GM23248 (cell line): ENCODE data around the gene PPP6R3. TPM values are rescaled to one million over a fixed set of nuclear protein-coding genes. Genes with fewer than 3 reads are reported as not detected.

ENCODE experiments used
- DNase-seq: peaks from one replicate; pipeline ENCODE4 v3.0.0-alpha.2; 2015
- H2AFZ ChIP-seq: fragments of 200-600 bp; sonication (generic); 2 replicates; pipeline ENCODE4 v1.6.1; 2016; ENCODE audit warnings: antibody characterized with exemption
- H3F3A ChIP-seq: fragments of 200-600 bp; sonication (generic); 2 replicates; pipeline ENCODE4 v1.6.1; 2016; ENCODE audit warnings: mild to moderate bottlenecking, antibody characterized with exemption, mixed run types; ENCODE audit not compliant: insufficient read depth
- H3K27ac ChIP-seq: fragments of 200-600 bp; sonication (generic); 2 replicates; pipeline ENCODE4 v1.5.1; 2016; ENCODE audit warnings: mild to moderate bottlenecking
- H3K27me3 ChIP-seq: fragments of 200-600 bp; sonication (generic); replicated peaks from 2 replicates; pipeline ENCODE4 v1.6.1; 2016; ENCODE audit warnings: mild to moderate bottlenecking; ENCODE audit not compliant: insufficient read depth
- H3K36me3 ChIP-seq: fragments of 200-600 bp; sonication (generic); 2 replicates; pipeline ENCODE4 v1.6.1; 2016; ENCODE audit warnings: low read depth, mild to moderate bottlenecking
- H3K4me1 ChIP-seq: fragments of 200-600 bp; sonication (generic); 2 replicates; pipeline ENCODE4 v1.6.1; 2016; ENCODE audit warnings: mild to moderate bottlenecking; ENCODE audit not compliant: insufficient read depth
- H3K4me2 ChIP-seq: fragments of 200-600 bp; sonication (generic); one replicate; pipeline ENCODE4 v1.6.1; 2016; ENCODE audit warnings: mild to moderate bottlenecking; ENCODE audit not compliant: unreplicated experiment
- H3K4me3 ChIP-seq: fragments of 200-600 bp; sonication (generic); 2 replicates; pipeline ENCODE4 v1.5.1; 2016; ENCODE audit warnings: mild to moderate bottlenecking
- H3K79me2 ChIP-seq: fragments of 200-600 bp; sonication (generic); 2 replicates; pipeline ENCODE4 v1.6.1; 2016; ENCODE audit warnings: mild to moderate bottlenecking; ENCODE audit not compliant: insufficient read depth
- H3K9ac ChIP-seq: fragments of 200-600 bp; sonication (generic); 2 replicates; pipeline ENCODE4 v1.6.1; 2016; ENCODE audit warnings: mild to moderate bottlenecking
- H3K9me2 ChIP-seq: fragments of 200-600 bp; sonication (generic); 2 replicates; pipeline ENCODE4 v1.6.1; 2016; ENCODE audit warnings: mixed run types, mild to moderate bottlenecking, moderate library complexity; ENCODE audit not compliant: insufficient read depth
- H3K9me3 ChIP-seq: fragments of 200-600 bp; sonication (generic); one replicate; pipeline ENCODE4 v1.6.1; 2017; ENCODE audit warnings: low read depth
- H4K20me1 ChIP-seq: fragments of 200-600 bp; sonication (generic); 2 replicates; pipeline ENCODE4 v1.6.0; 2016; ENCODE audit not compliant: insufficient read depth
- EZH2 ChIP-seq: fragments of 200-600 bp; sonication (generic); IDR thresholded peaks from 2 replicates; pipeline ENCODE4 v1.6.1; 2018; ENCODE audit warnings: antibody characterized with exemption, mild to moderate bottlenecking; ENCODE audit not compliant: insufficient read depth, poor library complexity, severe bottlenecking
- EZH2phosphoT487 ChIP-seq: fragments of 200-600 bp; sonication (generic); IDR thresholded peaks from 2 replicates; pipeline ENCODE4 v1.6.1; 2018; ENCODE audit warnings: antibody characterized with exemption, moderate library complexity, mild to moderate bottlenecking, low read depth; ENCODE audit not compliant: insufficient read depth
- WGBS, 2 experiments: methylation state at CpG; one replicate each; pipeline ENCODE4 v1.1.6; 2015 to 2017; ENCODE audit warnings: low lambda C conversion rate in 2 of 2, low coverage in 1 of 2; ENCODE audit errors: missing lambda C conversion rate in 2 of 2; 5-methylcytosine and 5-hydroxymethylcytosine counted together
- in situ Hi-C: fragments of 300-500 bp; cut with MboI; formaldehyde crosslinking; loops from 2 replicates; pipeline ENCODE4 v1.15.0; 2020
- polyA plus RNA-seq: library from polyadenylated mRNA; unstranded; fragments of >200 nt; fragmentation: Nextera tagmentation; extraction: Ambion mirVana; gene quantifications from 2 replicates; pipeline ENCODE4 v1.2.1, GENCODE V29; 2016
- total RNA-seq: library from RNA; depleted of rRNA; stranded (reverse); fragments of >200 nt; shearing (Covaris generic); gene quantifications from 2 replicates; pipeline ENCODE4 v1.2.3, GENCODE V29; 2014

The PPP6R3 gene
- total and polyA plus RNA-seq, 2 experiments from 2014 or later = 47.5 to 96.0 TPM

DNA sequence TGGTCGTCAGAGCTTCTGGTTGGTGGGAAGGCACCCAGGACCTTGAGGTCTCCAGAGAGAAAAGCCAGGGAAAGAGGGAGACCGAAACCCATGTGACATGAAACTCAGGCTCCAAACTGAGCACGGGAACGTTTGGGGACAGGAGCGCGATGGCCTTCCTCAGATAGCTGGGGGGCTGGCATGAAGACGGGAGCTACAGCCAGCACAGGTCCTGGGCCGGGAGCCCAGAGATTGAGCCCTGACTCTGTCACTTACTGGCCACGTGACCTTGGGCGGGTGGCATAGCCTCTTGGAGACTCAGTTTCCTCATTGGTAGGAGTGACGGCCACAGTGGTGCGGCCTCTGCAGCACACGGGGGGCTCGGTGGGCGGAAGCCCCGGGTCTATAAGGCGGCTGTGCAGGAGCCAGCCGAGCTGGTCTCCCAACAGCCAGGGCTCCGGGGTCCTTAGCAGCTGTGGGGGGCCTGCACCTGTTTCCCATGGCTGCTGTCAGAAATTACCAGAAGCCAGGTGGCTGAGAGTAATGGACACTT, 36.4 kb upstream of the PPP6R3 start:
- in situ Hi-C loops = no loop called here
- H3K79me2 ChIP-seq = no peaks in the 10 kb centered on the region
- H3K4me1 ChIP-seq = no peaks in the 10 kb centered on the region
- no peaks in the 10 kb centered on the region for H3F3A ChIP-seq
- no peaks in the 10 kb centered on the region for H3K36me3 ChIP-seq
- no peak for TF ChIP-seq EZH2phosphoT487
- no peak for TF ChIP-seq EZH2
- H3K9ac ChIP-seq = no peak overlapping the region
- no peak overlapping the region for H3K27ac ChIP-seq
- no peak overlapping the region for H2AFZ ChIP-seq
- H4K20me1 ChIP-seq = no peaks in the 10 kb centered on the region
- H3K9me3 ChIP-seq = no peaks in the 10 kb centered on the region
- no peaks in the 10 kb centered on the region for H3K9me2 ChIP-seq
- WGBS, 2 experiments = 86 to 88% methylated on average over 19 of the region's 19 CpGs
- H3K4me3 ChIP-seq = no peak overlapping the region
- no peaks in the 10 kb centered on the region for H3K27me3 ChIP-seq
- H3K4me2 ChIP-seq = no peak overlapping the region
- no peak for DNase-seq

DNA sequence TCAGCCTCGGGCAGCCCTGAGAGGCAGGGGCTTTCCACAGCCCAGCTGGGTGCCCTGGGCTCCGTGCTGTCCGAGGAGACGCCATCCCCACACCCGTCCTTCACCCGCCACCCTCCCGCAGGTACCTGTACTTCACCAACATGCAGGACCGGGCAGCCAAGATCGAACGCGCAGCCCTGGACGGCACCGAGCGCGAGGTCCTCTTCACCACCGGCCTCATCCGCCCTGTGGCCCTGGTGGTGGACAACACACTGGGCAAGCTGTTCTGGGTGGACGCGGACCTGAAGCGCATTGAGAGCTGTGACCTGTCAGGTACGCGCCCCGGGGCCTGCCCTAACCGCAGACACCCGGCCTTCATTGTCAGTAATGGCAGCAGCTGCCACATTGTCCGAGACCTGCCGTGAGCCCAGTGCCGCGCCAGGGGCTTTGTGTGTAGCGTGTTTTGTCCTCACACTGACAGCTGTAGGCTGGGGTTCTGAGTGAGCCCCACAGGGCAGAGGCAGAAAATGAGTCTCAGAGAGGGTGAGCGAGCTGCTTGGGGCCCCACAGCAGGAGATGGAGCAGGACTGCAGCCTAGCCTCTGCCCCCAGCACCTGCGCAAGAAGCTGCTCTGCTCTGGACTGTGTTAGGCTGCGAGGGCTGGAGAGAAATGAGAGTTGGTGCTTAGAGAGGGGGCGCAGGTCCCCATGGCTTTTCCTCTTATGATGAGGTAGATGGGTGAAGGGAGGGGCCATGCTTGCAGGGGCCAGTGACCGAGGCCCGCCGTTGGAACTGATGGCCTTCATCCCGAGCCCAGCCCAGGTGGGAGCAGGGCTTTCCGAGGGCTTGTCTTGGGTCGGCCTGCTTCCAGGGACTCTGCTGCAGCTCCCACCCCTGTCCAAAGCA, 35.3 kb upstream of the PPP6R3 start:
- 89 to 91% methylated on average over 38 to 40 of the region's 40 CpGs for WGBS, 2 experiments
- Histone ChIP-seq H3K9me2 (no peaks in the 10 kb centered on the region), H3F3A (no peaks in the 10 kb centered on the region), H3K27ac (no peak overlapping the region), H3K4me1 (no peaks in the 10 kb centered on the region), H3K9me3 (no peaks in the 10 kb centered on the region), H3K79me2 (no peaks in the 10 kb centered on the region), H3K4me3 (no peak overlapping the region), H3K36me3 (no peaks in the 10 kb centered on the region), H3K9ac (no peak overlapping the region), H3K4me2 (no peak overlapping the region), H4K20me1 (no peaks in the 10 kb centered on the region), H3K27me3 (no peaks in the 10 kb centered on the region), H2AFZ (no peak overlapping the region)
- in situ Hi-C loops = no loop called here
- no peak for DNase-seq
- no peak for TF ChIP-seq EZH2phosphoT487
- no peak for TF ChIP-seq EZH2

DNA sequence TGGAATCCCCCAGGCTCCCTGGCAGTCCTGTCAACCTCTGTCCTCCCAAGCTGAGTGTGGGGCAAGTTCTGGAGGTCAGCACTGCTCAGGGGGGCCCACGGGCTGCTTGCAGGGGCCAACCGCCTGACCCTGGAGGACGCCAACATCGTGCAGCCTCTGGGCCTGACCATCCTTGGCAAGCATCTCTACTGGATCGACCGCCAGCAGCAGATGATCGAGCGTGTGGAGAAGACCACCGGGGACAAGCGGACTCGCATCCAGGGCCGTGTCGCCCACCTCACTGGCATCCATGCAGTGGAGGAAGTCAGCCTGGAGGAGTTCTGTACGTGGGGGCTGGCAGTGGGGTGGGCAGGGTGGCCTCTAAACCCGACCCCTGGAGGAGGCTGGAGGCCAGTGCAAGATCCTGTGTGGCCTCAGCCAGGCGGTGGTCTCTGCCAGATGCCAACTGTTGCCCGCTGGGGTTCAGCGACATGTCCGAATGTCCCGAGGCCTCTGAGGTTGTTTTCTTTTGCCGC, 34.6 kb upstream of the PPP6R3 start:
- DNase-seq = no peak
- Histone ChIP-seq H3K4me3 (no peak overlapping the region), H3F3A (no peaks in the 10 kb centered on the region), H3K9me3 (no peaks in the 10 kb centered on the region), H3K9ac (no peak overlapping the region), H3K27ac (no peak overlapping the region), H2AFZ (no peak overlapping the region), H3K79me2 (no peaks in the 10 kb centered on the region), H3K4me2 (no peak overlapping the region), H3K9me2 (no peaks in the 10 kb centered on the region), H3K27me3 (no peaks in the 10 kb centered on the region), H3K36me3 (no peaks in the 10 kb centered on the region), H3K4me1 (no peaks in the 10 kb centered on the region), H4K20me1 (no peaks in the 10 kb centered on the region)
- in situ Hi-C loops = no loop called here
- TF ChIP-seq EZH2 (no peak), EZH2phosphoT487 (no peak)
- WGBS, 2 experiments = 85 to 89% methylated on average over 20 to 21 of the region's 21 CpGs

DNA sequence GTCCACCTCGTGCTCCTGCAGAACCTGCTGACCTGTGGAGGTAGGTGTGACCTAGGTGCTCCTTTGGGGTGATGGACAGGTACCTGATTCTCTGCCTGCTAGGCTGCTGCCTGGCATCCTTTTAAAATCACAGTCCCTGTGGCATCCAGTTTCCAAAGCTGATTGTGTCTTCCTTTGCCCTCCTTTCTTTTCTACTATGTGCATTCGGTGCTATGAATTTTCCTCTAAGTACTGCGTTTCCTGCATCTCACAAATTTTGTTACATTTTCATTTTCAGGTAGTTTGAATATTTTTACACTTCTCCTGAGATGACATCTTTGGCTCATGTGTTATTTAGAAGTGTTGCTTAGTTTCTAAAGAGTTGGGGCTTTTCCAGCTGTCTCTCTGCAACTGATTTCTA, 30.9 kb upstream of the PPP6R3 start:
- in situ Hi-C loops = no loop called here

More for the DNA sequence above, 30.9 kb upstream of the PPP6R3 start:
- no peak overlapping the region for H2AFZ ChIP-seq
- no peaks in the 10 kb centered on the region for H3K4me1 ChIP-seq
- no peaks in the 10 kb centered on the region for H3F3A ChIP-seq
- no peak overlapping the region for H3K27ac ChIP-seq
- no peaks in the 10 kb centered on the region for H3K9me2 ChIP-seq
- 78 to 88% methylated on average over 3 of the region's 3 CpGs for WGBS, 2 experiments
- no peaks in the 10 kb centered on the region for H3K79me2 ChIP-seq
- no peak overlapping the region for H3K9ac ChIP-seq
- no peak for TF ChIP-seq EZH2phosphoT487
- no peak for TF ChIP-seq EZH2
- no peaks in the 10 kb centered on the region for H3K9me3 ChIP-seq
- H3K4me2 ChIP-seq = no peak overlapping the region
- H3K4me3 ChIP-seq = no peak overlapping the region
- DNase-seq = no peak
- no peaks in the 10 kb centered on the region for H3K27me3 ChIP-seq
- H3K36me3 ChIP-seq = no peaks in the 10 kb centered on the region
- no peaks in the 10 kb centered on the region for H4K20me1 ChIP-seq
